ENCODE data around the gene WAPL.

DNA sequence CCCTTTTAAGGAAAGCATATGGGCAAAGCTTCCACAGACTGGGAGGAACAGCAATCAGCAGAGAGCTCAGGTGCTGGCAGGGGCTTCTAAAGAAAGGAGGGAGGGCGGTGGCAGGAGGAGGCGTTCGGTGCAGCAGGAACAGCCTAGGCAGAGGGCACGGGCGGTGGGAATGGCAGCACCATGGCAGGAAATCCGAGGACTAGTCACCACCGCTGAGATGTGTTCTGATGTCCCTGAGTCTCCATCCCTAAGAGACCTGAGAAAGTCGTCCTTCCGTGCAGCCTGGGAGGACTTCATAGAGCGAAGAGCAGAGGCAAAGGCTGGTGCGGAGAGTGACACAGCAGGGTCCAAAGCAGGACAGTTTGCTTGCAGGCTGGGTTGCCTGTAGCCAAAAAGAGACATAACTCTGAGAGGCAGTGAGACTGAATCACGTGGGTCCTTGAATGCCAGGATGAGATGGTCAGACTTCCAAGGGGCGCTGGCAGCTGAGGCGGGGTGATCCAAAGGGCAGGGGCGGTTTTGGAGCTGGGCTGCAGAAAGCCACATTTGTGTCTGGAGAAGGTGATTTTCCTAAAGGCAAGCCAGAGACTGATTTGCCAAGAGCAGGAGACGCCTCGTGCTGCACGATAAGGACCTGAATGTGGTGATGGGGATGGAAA lies 119.2 kb downstream of the WAPL start:
- TF ChIP-seq, protein P1, sequence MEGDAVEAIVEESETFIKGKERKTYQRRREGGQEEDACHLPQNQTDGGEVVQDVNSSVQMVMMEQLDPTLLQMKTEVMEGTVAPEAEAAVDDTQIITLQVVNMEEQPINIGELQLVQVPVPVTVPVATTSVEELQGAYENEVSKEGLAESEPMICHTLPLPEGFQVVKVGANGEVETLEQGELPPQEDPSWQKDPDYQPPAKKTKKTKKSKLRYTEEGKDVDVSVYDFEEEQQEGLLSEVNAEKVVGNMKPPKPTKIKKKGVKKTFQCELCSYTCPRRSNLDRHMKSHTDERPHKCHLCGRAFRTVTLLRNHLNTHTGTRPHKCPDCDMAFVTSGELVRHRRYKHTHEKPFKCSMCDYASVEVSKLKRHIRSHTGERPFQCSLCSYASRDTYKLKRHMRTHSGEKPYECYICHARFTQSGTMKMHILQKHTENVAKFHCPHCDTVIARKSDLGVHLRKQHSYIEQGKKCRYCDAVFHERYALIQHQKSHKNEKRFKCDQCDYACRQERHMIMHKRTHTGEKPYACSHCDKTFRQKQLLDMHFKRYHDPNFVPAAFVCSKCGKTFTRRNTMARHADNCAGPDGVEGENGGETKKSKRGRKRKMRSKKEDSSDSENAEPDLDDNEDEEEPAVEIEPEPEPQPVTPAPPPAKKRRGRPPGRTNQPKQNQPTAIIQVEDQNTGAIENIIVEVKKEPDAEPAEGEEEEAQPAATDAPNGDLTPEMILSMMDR (IDR thresholded peaks at IDR 0.05): no peak
- TF ChIP-seq POLR2A (IDR thresholded peaks at IDR 0.05): no peak

All from right lobe of liver (tissue), 4 donors.